HG02852 (cell line): Measurements from ENCODE around the gene EMX1.
A peak's percentile ranks its signal among the peaks of the same experiment; 100 is the strongest.
"Not testable (repeated sequence)": the region's sequence is repeated elsewhere in the genome, so short reads cannot be mapped to it uniquely, and the experiment has no call there.

Source experiments
- ATAC-seq: cut with Tn5 transposase; IDR thresholded peaks from one replicate; pipeline ENCODE4 v1.9.1; 2021; ENCODE audit warnings: mild to moderate bottlenecking, moderate library complexity; ENCODE audit not compliant: unreplicated experiment

EMX1 gene

GRCh38 chr2:72900191-72900825 is 17.0 kb upstream of the EMX1 start:
- ATAC-seq: no peak

- no peak for ATAC-seq
Measured at GRCh38 chr2:72901426-72901825, 15.9 kb upstream of the EMX1 start.

GRCh38 chr2:72907369-72907768 is 9.9 kb upstream of the EMX1 start:
- not testable (repeated sequence) for ATAC-seq

- ATAC-seq: no peak
Measured at GRCh38 chr2:72908741-72909140, 8.6 kb upstream of the EMX1 start.

GRCh38 chr2:72911256-72911655 is 6.1 kb upstream of the EMX1 start:
- ATAC-seq: no peak

GRCh38 chr2:72913486-72914205 is 3.7 kb upstream of the EMX1 start:
- no peak for ATAC-seq

- no peak for ATAC-seq
Measured at GRCh38 chr2:72914206-72914559, 3.1 kb upstream of the EMX1 start.

GRCh38 chr2:72914589-72915319 is 2.6 kb upstream of the EMX1 start:
- no peak for ATAC-seq

GRCh38 chr2:72915320-72915906 is 1.9 kb upstream of the EMX1 start:
- no peak for ATAC-seq

- peak; percentile 58 for ATAC-seq
Measured at GRCh38 chr2:72915907-72916742, 1.2 kb upstream of the EMX1 start.

- ATAC-seq: no peak
Measured at GRCh38 chr2:72916743-72917137, 579 bp upstream of the EMX1 start.

- no peak for ATAC-seq
Measured at GRCh38 chr2:72917877-72918553, 696 bp downstream of the EMX1 start.

- ATAC-seq: no peak
Measured at GRCh38 chr2:72919414-72920317, 2.3 kb downstream of the EMX1 start.

- ATAC-seq: no peak
Measured at GRCh38 chr2:72920318-72921087, 3.2 kb downstream of the EMX1 start.

- ATAC-seq: no peak
Measured at GRCh38 chr2:72921088-72921851, 4.0 kb downstream of the EMX1 start.

GRCh38 chr2:72921853-72922252 is 4.5 kb downstream of the EMX1 start:
- no peak for ATAC-seq

- no peak for ATAC-seq
Measured at GRCh38 chr2:72923833-72924352, 6.6 kb downstream of the EMX1 start.
